ENCODE data around the gene RPRD2.
"Not testable (repeated sequence)": the region's sequence is repeated elsewhere in the genome, so short reads cannot be mapped to it uniquely, and the experiment has no call there.

The RPRD2 gene

GRCh38 chr1:150389650-150390049 lies 25.7 kb downstream of the RPRD2 start:
- no peak for DNase-seq

- no peak for DNase-seq
Measured at GRCh38 chr1:150392627-150393026, 28.7 kb downstream of the RPRD2 start.

- DNase-seq, result not testable (repeated sequence)
Measured at GRCh38 chr1:150395115-150395514, 31.2 kb downstream of the RPRD2 start.

- DNase-seq, result no peak
Measured at GRCh38 chr1:150397392-150398032, 33.6 kb downstream of the RPRD2 start.

- DNase-seq, result no peak
Measured at GRCh38 chr1:150404465-150404864, 40.5 kb downstream of the RPRD2 start.

GRCh38 chr1:150405660-150406059 lies 41.7 kb downstream of the RPRD2 start:
- no peak for DNase-seq

GRCh38 chr1:150406483-150406882 lies 42.5 kb downstream of the RPRD2 start:
- DNase-seq, result no peak

GRCh38 chr1:150407330-150407729 lies 43.4 kb downstream of the RPRD2 start:
- no peak for DNase-seq

- DNase-seq, result no peak
Measured at GRCh38 chr1:150408800-150409199, 44.9 kb downstream of the RPRD2 start.

- DNase-seq, result no peak
Measured at GRCh38 chr1:150409504-150410362, 45.8 kb downstream of the RPRD2 start.

- DNase-seq, result no peak
Measured at GRCh38 chr1:150410582-150411101, 46.7 kb downstream of the RPRD2 start.

- DNase-seq, result no peak
Measured at GRCh38 chr1:150414592-150414991, 50.6 kb downstream of the RPRD2 start.

GRCh38 chr1:150415800-150416199 lies 51.9 kb downstream of the RPRD2 start:
- DNase-seq, result no peak

GRCh38 chr1:150420560-150421265 lies 56.8 kb downstream of the RPRD2 start:
- no peak for DNase-seq

- DNase-seq, result no peak
Measured at GRCh38 chr1:150422541-150422940, 58.6 kb downstream of the RPRD2 start.

GRCh38 chr1:150429805-150430204 lies 65.9 kb downstream of the RPRD2 start:
- DNase-seq, result no peak

- no peak for DNase-seq
Measured at GRCh38 chr1:150441121-150441520, 77.2 kb downstream of the RPRD2 start.

- no peak for DNase-seq
Measured at GRCh38 chr1:150444232-150444631, 80.3 kb downstream of the RPRD2 start.

GRCh38 chr1:150456146-150456647 lies 92.2 kb downstream of the RPRD2 start:
- DNase-seq, result no peak

GRCh38 chr1:150464422-150464826 lies 100.5 kb downstream of the RPRD2 start:
- no peak for DNase-seq

GRCh38 chr1:150466964-150467363 lies 103.0 kb downstream of the RPRD2 start:
- no peak for DNase-seq

GRCh38 chr1:150469291-150469690 lies 105.3 kb downstream of the RPRD2 start:
- DNase-seq, result no peak

- no peak for DNase-seq
Measured at GRCh38 chr1:150472601-150473200, 108.8 kb downstream of the RPRD2 start.
